HepG2 (cell line): ENCODE results near the gene PRCP. TPM values are rescaled to one million over a fixed set of nuclear protein-coding genes. Genes with fewer than 3 reads are reported as not detected.
A peak's percentile ranks its signal among the peaks of the same experiment; 100 is the strongest.

Experiments used
- ATAC-seq: fragments of 200-7000 bp; cut with Tn5 transposase; 3 replicates; pipeline ENCODE4 v1.9.1; 2020; ENCODE audit warnings: mild to moderate bottlenecking, moderate library complexity
- BruUV-seq: library from RNA; stranded (reverse); fragments of 400-500 nt; replicated peaks from 2 replicates; lab custom pipeline; 2021; lab: Mats Ljungman, UMichigan
- CTCF ChIA-PET: fragments of 300-600 bp; formaldehyde crosslinking; extraction: SDS; loops from one replicate; lab custom pipeline; 2021; ENCODE audit warnings: low total read pairs, inconsistent platforms, low intra/inter-chr PET ratio; lab: Yijun Ruan, JAX
- POLR2A ChIA-PET: fragments of 350-600 bp; sonication (Branson Sonifier 250); formaldehyde crosslinking; loops from one replicate; lab custom pipeline; 2020; ENCODE audit warnings: antibody characterized with exemption, inconsistent platforms; lab: Yijun Ruan, JAX
- DNase-seq: peaks from one replicate; pipeline ENCODE4 v3.0.0-alpha.2; 2015; ENCODE audit warnings: low spot score
- FAIRE-seq: peaks from 3 replicates; lab custom pipeline; 2011; peaks lifted over from hg19 to GRCh38; lab: Jason Lieb, UNC
- H2AFZ ChIP-seq: one replicate; pipeline ENCODE4 v1.6.1; 2011; ENCODE audit warnings: low read length, inconsistent platforms
- H3K27ac ChIP-seq: fragments of 300-600 bp; 3 replicates; pipeline ENCODE4 v1.8.0; 2011; ENCODE audit warnings: mixed run types, mild to moderate bottlenecking, mixed read lengths, low read length, inconsistent platforms; ENCODE audit not compliant: insufficient read depth; ENCODE audit errors: extremely low read length
- H3K27me3 ChIP-seq, 2 experiments: fragments of 200-600 bp in 1 of 2; 2 replicates in 1 of 2; 3 replicates in 1 of 2; pipeline versions ENCODE4 v1.6.0 to v1.8.0; 2011; ENCODE audit warnings: low read length in 2 of 2, mild to moderate bottlenecking in 2 of 2, moderate library complexity in 2 of 2, inconsistent platforms in 1 of 2; ENCODE audit not compliant: insufficient read depth in 2 of 2, control insufficient read depth in 1 of 2
- H3K36me3 ChIP-seq, 2 experiments: fragments of 200-600 bp in 1 of 2; replicated peaks in 1 of 2; 2 replicates in 1 of 2; 3 replicates in 1 of 2; pipeline versions ENCODE4 v1.5.1 to v1.8.0; 2011; ENCODE audit warnings: low read length in 2 of 2, inconsistent platforms in 1 of 2; ENCODE audit not compliant: insufficient read depth in 2 of 2, control insufficient read depth in 1 of 2
- H3K4me1 ChIP-seq: 2 replicates; pipeline ENCODE4 v1.5.1; 2012; ENCODE audit warnings: low read length, inconsistent platforms; ENCODE audit not compliant: insufficient read depth
- H3K4me2 ChIP-seq: 2 replicates; pipeline ENCODE4 v1.6.0; 2011; ENCODE audit warnings: low read depth, low read length, inconsistent platforms
- H3K4me3 ChIP-seq, 3 experiments: fragments of 200-600 bp in 1 of 3; sonication (generic), shearing (Covaris generic) in 1 of 3; replicated peaks in 1 of 3; 2 replicates each; pipeline ENCODE4 v1.5.1; 2011 to 2016; ENCODE audit warnings: low read length in 3 of 3, inconsistent platforms in 2 of 3, low read depth in 2 of 3, mild to moderate bottlenecking in 2 of 3, control low read depth in 1 of 3, mixed read lengths in 1 of 3; ENCODE audit not compliant: insufficient read depth in 1 of 3
- H3K79me2 ChIP-seq: one replicate; pipeline ENCODE4 v1.6.1; 2011; ENCODE audit warnings: low read length, inconsistent platforms; ENCODE audit not compliant: insufficient read depth
- H3K9ac ChIP-seq: 2 replicates; pipeline ENCODE4 v1.6.0; 2011; ENCODE audit warnings: mild to moderate bottlenecking, low read depth, low read length, inconsistent platforms; ENCODE audit not compliant: insufficient read depth
- H3K9me3 ChIP-seq: 2 replicates; pipeline ENCODE4 v1.5.1; 2012; ENCODE audit warnings: mild to moderate bottlenecking, low read length
- H4K20me1 ChIP-seq: 2 replicates; pipeline ENCODE4 v1.6.0; 2011; ENCODE audit warnings: inconsistent platforms, mild to moderate bottlenecking, low read length, moderate library complexity; ENCODE audit not compliant: insufficient read depth
- ARNTL ChIP-seq: sonication (generic); formaldehyde crosslinking; IDR thresholded peaks from 2 replicates; pipeline ENCODE4 v1.4.0; 2020; ENCODE audit warnings: mild to moderate bottlenecking, missing genetic modification reagents
- ESRRA ChIP-seq: sonication (generic); formaldehyde crosslinking; IDR thresholded peaks from 2 replicates; pipeline ENCODE4 v1.5.1; 2020; ENCODE audit warnings: mild to moderate bottlenecking, low read depth, missing genetic modification reagents
- GTF3A ChIP-seq: sonication (generic); formaldehyde crosslinking; conservative IDR thresholded peaks from 2 replicates; pipeline ENCODE4 v1.4.0; 2020; ENCODE audit warnings: mild to moderate bottlenecking, missing genetic modification reagents
- ZSCAN12 ChIP-seq: sonication (generic); formaldehyde crosslinking; IDR thresholded peaks from 2 replicates; pipeline ENCODE4 v1.9.0; 2021; ENCODE audit warnings: mild to moderate bottlenecking, missing genetic modification reagents
- WGBS: methylation state at CpG from one replicate; pipeline ENCODE4 v1.1.6; 2017; ENCODE audit warnings: low lambda C conversion rate; 5-methylcytosine and 5-hydroxymethylcytosine counted together
- in situ Hi-C: cut with HindIII; loops from 2 replicates; pipeline ENCODE4 v1.10.0; 2017; ENCODE audit warnings: low pct_unique_long_range_greater_than_20kb; ENCODE audit not compliant: extremely low pct_ligation_motif_present
- intact Hi-C: fragments of 100-400 bp; cut with micrococcal nuclease; formaldehyde crosslinking; loops from one replicate; pipeline ENCODE4 v1.10.0; 2022; ENCODE audit not compliant: unreplicated experiment
- polyA plus RNA-seq, 8 experiments: library from polyadenylated mRNA; depleted of rRNA in 3 of 8; stranded (reverse) in 7 of 8; unstranded in 1 of 8; fragments of >200 nt; fragmentation: Illumina TruSeq in 4 of 8; extraction: Trizol in 4 of 8; gene quantifications; 2 replicates each; pipeline versions ENCODE4 v1.2.1 to v1.2.3, GENCODE V29; 2011 to 2016; ENCODE audit warnings: low read depth in 4 of 8, missing spikeins in 1 of 8, mixed read lengths in 1 of 8; ENCODE audit not compliant: insufficient read depth in 1 of 8
- total RNA-seq, 5 experiments: library from RNA; depleted of rRNA; stranded (reverse); fragments of >200 nt; fragmentation: Illumina TruSeq; extraction: Trizol; gene quantifications; 2 replicates each; pipeline ENCODE4 v1.2.3, GENCODE V29; 2016; ENCODE audit warnings: low read depth in 1 of 5
- TF ChIP-seq, protein P1 (sequence below): IDR thresholded peaks from 2 replicates; pipeline ENCODE4 v1.6.1; 2016; ENCODE audit warnings: missing compliant biosample characterization, missing genetic modification reagents, borderline replicate concordance
- TF ChIP-seq, protein P2 (sequence below): sonication (generic); formaldehyde crosslinking; IDR thresholded peaks from 2 replicates; pipeline ENCODE4 v1.5.0; 2020; ENCODE audit warnings: missing genetic modification reagents
- TF ChIP-seq, protein P3 (sequence below): sonication (generic); formaldehyde crosslinking; IDR thresholded peaks from 2 replicates; pipeline ENCODE4 v1.8.1; 2022; ENCODE audit warnings: mild to moderate bottlenecking, missing genetic modification reagents
- TF ChIP-seq, protein P4 (sequence below): sonication (generic); formaldehyde crosslinking; IDR thresholded peaks from 2 replicates; pipeline ENCODE4 v1.9.0; 2021; ENCODE audit warnings: missing genetic modification reagents, borderline replicate concordance

PRCP gene
- total and polyA plus RNA-seq, 2 of the 13 experiments (the other 11 are each of a cell fraction or from before 2014, with no cell fraction given), result 84.2 to 105 TPM

DNA sequence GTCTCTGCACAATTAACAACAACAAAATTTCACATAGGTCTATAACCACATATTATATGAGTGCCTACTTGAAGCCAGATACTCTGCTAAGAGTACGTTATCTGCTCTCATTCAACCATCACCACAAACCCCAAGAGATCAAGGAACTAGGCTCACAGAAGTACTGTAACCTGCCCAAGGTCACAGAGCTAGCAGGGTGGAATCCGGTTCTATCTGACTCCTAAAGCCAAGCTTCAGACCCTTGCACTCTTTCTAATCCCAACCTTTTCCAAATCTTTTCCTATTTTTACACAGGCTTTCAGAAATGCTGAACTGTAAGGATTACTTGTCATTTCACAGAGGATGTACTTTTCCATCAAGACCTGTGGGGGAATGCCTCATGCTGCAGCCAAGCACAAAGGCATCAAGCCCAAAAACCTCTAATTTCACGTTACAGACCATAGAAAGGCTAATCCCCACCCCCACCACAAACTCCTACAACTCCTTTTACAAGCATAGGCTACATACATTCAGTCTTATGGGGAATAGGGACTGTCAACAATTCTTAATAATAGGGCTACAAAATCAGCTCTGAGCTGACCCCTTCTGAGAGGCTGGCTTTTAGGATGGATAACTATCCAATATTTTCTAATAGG lies 927 bp downstream of the PRCP start:
- peaks cover 30% of the 10 kb centered on the region for H3K4me1 ChIP-seq
- intact Hi-C loops (no loop called here), in situ Hi-C loops (no loop called here)
- ATAC-seq, result no peak
- no TSS peak for BruUV-seq
- no peaks in the 10 kb centered on the region for H3K9me3 ChIP-seq
- H3K9ac ChIP-seq, result peak overlapping the region; percentile 88; the same call in 1 of the 2 replicates
- CTCF ChIA-PET, result no interaction called here
- POLR2A ChIA-PET, result interaction anchor here (1.8 kb wide), 1 partner anchor 49 kb away, joined by 5 read pairs; no protein-coding TSS in a partner anchor
- peak overlapping the region; percentile 87 to 96 (median 94) for H3K4me3 ChIP-seq
- peaks cover 44% of the 10 kb centered on the region for H3K79me2 ChIP-seq
- H4K20me1 ChIP-seq, result no peaks in the 10 kb centered on the region
- WGBS, result 28% methylated on average over 3 of the region's 3 CpGs
- DNase-seq, result peak; percentile 8
- FAIRE-seq, result peak; percentile 49
- peak overlapping the region; percentile 100 for H3K4me2 ChIP-seq
- peak overlapping the region; percentile 82 for H3K27ac ChIP-seq
- no peak overlapping the region for H2AFZ ChIP-seq
- no peaks in the 10 kb centered on the region; a peak in 1 of 5 replicates for H3K27me3 ChIP-seq
- H3K36me3 ChIP-seq, result no peaks in the 10 kb centered on the region
- TF ChIP-seq, protein P1, sequence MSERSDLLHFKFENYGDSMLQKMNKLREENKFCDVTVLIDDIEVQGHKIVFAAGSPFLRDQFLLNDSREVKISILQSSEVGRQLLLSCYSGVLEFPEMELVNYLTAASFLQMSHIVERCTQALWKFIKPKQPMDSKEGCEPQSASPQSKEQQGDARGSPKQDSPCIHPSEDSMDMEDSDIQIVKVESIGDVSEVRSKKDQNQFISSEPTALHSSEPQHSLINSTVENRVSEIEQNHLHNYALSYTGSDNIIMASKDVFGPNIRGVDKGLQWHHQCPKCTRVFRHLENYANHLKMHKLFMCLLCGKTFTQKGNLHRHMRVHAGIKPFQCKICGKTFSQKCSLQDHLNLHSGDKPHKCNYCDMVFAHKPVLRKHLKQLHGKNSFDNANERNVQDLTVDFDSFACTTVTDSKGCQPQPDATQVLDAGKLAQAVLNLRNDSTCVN (CRISPR knock-in tag), result no peak
- TF ChIP-seq, protein P2, sequence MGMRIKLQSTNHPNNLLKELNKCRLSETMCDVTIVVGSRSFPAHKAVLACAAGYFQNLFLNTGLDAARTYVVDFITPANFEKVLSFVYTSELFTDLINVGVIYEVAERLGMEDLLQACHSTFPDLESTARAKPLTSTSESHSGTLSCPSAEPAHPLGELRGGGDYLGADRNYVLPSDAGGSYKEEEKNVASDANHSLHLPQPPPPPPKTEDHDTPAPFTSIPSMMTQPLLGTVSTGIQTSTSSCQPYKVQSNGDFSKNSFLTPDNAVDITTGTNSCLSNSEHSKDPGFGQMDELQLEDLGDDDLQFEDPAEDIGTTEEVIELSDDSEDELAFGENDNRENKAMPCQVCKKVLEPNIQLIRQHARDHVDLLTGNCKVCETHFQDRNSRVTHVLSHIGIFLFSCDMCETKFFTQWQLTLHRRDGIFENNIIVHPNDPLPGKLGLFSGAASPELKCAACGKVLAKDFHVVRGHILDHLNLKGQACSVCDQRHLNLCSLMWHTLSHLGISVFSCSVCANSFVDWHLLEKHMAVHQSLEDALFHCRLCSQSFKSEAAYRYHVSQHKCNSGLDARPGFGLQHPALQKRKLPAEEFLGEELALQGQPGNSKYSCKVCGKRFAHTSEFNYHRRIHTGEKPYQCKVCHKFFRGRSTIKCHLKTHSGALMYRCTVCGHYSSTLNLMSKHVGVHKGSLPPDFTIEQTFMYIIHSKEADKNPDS (CRISPR knock-in tag), result 0 out of 2 replicates have a peak, but pooled peaks have one; percentile 29

DNA sequence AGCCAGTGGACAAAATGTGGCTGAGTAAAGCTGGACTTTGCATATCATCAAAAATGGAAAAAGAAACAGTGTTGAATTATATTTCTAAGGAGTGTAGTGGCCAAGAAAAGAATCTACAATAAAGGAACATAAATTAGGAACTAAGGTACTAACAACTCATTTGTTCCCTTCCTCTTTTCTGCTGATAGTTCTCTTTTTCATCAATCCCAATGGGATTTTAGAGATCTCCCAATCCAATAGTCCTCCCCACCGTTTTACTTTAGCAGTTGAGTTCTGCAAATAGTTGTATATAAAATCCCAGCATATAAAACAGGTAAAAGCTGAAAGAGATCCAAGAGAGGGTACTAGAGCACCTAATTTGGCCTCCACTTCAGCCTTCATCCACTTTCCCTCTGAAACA lies 2.0 kb downstream of the PRCP start:
- no peak for DNase-seq
- in situ Hi-C loops (no loop called here), intact Hi-C loops (no loop called here)
- H3K4me1 ChIP-seq, result peaks cover 29% of the 10 kb centered on the region
- H3K36me3 ChIP-seq, result no peaks in the 10 kb centered on the region
- CTCF ChIA-PET, result no interaction called here
- peaks cover 43% of the 10 kb centered on the region for H3K79me2 ChIP-seq
- 85% methylated on average over 1 of the region's 1 CpG for WGBS
- ATAC-seq, result no peak
- no peak overlapping the region for H3K27ac ChIP-seq
- no peak overlapping the region for H3K9ac ChIP-seq
- no peak overlapping the region for H3K4me3 ChIP-seq
- FAIRE-seq, result no peak
- no peaks in the 10 kb centered on the region for H4K20me1 ChIP-seq
- no TSS peak for BruUV-seq
- no peaks in the 10 kb centered on the region for H3K9me3 ChIP-seq
- no peak overlapping the region for H2AFZ ChIP-seq
- no peaks in the 10 kb centered on the region; a peak in 1 of 5 replicates for H3K27me3 ChIP-seq
- peak overlapping the region; percentile 100; the same call in 1 of the 2 replicates for H3K4me2 ChIP-seq
- POLR2A ChIA-PET, result no interaction called here
- TF ChIP-seq ARNTL (CRISPR knock-in tag) (no peak), ESRRA (CRISPR knock-in tag) (no peak), ZSCAN12 (CRISPR knock-in tag) (no peak), GTF3A (CRISPR knock-in tag) (no peak)
- TF ChIP-seq, protein P3, sequence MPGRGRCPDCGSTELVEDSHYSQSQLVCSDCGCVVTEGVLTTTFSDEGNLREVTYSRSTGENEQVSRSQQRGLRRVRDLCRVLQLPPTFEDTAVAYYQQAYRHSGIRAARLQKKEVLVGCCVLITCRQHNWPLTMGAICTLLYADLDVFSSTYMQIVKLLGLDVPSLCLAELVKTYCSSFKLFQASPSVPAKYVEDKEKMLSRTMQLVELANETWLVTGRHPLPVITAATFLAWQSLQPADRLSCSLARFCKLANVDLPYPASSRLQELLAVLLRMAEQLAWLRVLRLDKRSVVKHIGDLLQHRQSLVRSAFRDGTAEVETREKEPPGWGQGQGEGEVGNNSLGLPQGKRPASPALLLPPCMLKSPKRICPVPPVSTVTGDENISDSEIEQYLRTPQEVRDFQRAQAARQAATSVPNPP (CRISPR knock-in tag), result no peak
- TF ChIP-seq, protein P4, sequence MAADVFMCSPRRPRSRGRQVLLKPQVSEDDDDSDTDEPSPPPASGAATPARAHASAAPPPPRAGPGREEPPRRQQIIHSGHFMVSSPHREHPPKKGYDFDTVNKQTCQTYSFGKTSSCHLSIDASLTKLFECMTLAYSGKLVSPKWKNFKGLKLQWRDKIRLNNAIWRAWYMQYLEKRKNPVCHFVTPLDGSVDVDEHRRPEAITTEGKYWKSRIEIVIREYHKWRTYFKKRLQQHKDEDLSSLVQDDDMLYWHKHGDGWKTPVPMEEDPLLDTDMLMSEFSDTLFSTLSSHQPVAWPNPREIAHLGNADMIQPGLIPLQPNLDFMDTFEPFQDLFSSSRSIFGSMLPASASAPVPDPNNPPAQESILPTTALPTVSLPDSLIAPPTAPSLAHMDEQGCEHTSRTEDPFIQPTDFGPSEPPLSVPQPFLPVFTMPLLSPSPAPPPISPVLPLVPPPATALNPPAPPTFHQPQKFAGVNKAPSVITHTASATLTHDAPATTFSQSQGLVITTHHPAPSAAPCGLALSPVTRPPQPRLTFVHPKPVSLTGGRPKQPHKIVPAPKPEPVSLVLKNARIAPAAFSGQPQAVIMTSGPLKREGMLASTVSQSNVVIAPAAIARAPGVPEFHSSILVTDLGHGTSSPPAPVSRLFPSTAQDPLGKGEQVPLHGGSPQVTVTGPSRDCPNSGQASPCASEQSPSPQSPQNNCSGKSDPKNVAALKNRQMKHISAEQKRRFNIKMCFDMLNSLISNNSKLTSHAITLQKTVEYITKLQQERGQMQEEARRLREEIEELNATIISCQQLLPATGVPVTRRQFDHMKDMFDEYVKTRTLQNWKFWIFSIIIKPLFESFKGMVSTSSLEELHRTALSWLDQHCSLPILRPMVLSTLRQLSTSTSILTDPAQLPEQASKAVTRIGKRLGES (CRISPR knock-in tag), result no peak
